Cardiac fibroblast (primary cell): ENCODE data around the gene B3GALT6.

ENCODE experiments used
- DNase-seq, 2 donors: peaks; one replicate each; pipeline versions ENCODE4 v3.0.0 to v3.0.0-alpha.2; 2010; ENCODE audit warnings: low read depth in 2 of 2
- H3K4me3 ChIP-seq, 2 donors: replicated peaks in 1 of 2; 1 replicate in 1 of 2; 2 replicates in 1 of 2; pipeline ENCODE4 v1.5.1; 2011; ENCODE audit warnings: low read depth in 2 of 2, low read length in 2 of 2, mild to moderate bottlenecking in 2 of 2, moderate library complexity in 1 of 2
- TF ChIP-seq, protein P1 (sequence below): IDR thresholded peaks from one replicate; pipeline ENCODE4 v1.5.1; 2011; ENCODE audit warnings: low read depth, mild to moderate bottlenecking, low read length, inconsistent platforms

The B3GALT6 gene

DNA sequence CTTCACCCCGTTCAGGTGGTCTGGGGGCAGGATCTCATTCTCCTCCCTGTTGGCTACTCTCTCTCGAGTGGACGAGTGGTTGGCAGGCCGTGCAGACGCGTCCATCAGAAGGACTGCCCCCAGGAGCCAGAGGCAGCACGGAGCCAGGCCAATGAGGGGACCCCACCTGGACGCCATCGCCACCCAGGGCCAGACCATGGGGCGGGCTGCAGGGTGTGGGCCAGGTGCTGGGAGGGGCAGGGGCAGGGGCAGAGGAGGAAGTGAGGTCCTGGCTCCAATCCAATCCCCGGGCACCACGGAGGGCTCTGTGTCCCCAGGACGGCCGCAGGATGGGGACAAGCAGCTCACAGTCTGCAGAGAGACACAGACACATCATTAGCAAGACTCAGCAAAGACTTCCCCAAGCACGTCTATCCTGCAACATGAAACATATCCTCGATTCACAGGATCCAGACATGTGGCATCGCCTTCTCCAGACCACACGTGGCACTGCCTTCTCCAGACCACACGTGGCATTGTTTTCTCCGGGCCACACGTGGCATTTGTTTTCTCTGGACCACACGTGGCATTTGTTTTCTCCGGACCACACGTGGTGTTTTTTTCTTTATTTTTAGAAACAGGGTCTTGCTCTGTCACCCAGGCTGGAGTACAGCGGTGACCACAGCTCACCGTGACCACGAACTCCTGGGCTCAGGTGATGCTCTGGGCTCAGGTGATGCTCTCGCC lies 3.3 kb upstream of the B3GALT6 start:
- DNase-seq = no peak
- TF ChIP-seq, protein P1, sequence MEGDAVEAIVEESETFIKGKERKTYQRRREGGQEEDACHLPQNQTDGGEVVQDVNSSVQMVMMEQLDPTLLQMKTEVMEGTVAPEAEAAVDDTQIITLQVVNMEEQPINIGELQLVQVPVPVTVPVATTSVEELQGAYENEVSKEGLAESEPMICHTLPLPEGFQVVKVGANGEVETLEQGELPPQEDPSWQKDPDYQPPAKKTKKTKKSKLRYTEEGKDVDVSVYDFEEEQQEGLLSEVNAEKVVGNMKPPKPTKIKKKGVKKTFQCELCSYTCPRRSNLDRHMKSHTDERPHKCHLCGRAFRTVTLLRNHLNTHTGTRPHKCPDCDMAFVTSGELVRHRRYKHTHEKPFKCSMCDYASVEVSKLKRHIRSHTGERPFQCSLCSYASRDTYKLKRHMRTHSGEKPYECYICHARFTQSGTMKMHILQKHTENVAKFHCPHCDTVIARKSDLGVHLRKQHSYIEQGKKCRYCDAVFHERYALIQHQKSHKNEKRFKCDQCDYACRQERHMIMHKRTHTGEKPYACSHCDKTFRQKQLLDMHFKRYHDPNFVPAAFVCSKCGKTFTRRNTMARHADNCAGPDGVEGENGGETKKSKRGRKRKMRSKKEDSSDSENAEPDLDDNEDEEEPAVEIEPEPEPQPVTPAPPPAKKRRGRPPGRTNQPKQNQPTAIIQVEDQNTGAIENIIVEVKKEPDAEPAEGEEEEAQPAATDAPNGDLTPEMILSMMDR = no peak
- no peak overlapping the region for H3K4me3 ChIP-seq

DNA sequence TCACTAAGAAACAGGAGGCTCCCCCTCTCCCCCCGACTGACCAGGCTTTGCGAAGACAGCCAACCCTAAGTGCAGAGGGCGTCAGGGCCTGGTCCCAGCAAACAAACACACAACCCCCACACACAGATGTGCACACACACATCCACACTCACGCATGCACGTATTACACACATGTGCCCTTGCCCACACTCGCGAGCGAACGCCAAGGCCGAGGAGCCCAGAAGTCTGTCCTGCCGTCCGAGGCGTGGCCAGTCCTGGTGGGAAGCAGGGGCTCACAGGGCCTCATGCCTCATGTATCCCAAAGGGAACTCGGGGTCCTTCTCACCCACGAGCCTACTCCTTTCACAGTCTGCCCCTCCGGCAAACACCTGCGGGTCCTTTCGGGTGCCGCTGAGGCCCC lies 2.3 kb upstream of the B3GALT6 start:
- H3K4me3 ChIP-seq = no peak overlapping the region
- TF ChIP-seq, protein P1 = no peak
- no peak for DNase-seq

DNA sequence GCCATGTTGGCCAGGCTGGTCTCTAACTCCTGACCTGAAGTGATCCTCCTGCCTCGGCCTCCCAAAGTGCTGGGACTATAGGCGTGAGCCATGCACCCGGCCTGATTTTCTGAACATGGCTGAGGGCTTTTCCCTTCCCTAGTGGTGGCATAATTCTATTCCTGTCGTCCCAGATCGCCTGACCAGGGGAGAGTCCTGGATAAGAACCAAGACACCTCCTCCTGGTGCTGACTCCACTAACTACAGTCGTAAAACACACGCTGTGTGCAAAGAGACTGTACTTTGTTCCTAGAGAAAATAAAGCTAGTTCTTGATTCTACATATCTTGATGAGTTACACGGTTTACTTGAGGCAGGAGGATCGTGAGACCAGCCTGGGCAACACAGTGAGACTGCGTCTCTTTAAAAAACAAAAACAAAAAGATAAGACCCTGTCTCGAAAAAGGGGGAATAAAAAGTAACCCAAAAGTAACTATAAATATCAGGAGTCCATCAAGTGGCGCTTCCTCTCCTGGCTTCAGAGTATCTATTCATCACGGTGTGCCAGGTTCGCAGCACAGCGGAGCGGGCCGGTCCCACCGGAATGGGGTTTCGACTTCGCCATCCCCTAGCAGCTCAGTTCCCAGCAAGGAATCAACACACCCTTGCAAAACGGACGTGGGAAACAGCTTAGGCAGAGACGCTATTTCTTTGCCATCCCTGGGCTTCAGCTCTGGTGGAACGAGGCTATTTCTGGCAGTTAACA lies 1.2 kb upstream of the B3GALT6 start:
- DNase-seq = peak; percentile 76 to 81
- peak overlapping the region; percentile 75 to 89 for H3K4me3 ChIP-seq
- TF ChIP-seq, protein P1 = peak; percentile 42

DNA sequence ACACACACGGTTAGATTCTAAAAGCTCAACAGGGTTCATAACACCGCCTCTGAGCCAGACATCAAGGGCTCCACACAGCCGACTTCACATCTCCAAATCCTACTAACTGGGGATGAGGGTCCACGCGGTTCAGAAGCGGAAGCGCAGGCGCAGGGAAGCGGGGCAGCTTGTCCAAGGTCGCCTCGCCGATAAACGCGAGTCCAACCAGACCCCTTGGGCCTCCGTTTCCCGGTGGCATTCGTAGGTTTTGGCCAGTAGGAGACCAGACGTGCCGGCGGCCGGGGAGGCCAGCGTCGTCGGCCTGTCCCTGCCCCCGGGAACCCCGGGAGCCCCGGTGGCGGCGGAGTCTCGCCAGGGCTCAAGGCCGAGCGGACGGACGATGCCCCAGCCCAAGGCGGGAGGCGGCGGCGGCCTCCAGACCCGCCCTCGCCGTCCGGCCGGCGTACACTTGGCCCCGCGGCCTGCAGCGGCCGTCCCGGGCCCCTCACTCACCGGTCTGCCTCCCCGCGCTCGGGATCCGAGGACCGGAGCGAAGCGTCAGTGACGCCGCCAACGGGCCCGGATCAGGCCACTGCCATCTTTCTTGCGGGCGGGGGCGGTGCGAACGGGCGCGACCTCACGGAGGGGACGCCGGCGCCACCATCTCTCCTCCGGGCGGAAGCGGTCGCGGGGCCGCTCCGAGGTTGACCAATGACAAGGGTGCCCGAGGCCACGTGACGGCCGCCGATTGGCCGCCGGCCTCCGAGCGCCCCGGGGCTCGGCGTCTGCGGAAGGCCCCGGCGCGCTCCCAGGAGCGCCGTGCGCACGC lies 433 bp upstream of the B3GALT6 start, which contains the start of gene SDF4:
TSS of gene SDF4 (minus strand) at position 602 of the 808 bp plus-strand sequence. CDS start 3,229 bp downstream, outside the sequence.
- H3K4me3 ChIP-seq = peak within 1 kb of the TSS; percentile 75 to 89
- peak; percentile 96 to 98 for DNase-seq
- TF ChIP-seq, protein P1 = no peak

DNA sequence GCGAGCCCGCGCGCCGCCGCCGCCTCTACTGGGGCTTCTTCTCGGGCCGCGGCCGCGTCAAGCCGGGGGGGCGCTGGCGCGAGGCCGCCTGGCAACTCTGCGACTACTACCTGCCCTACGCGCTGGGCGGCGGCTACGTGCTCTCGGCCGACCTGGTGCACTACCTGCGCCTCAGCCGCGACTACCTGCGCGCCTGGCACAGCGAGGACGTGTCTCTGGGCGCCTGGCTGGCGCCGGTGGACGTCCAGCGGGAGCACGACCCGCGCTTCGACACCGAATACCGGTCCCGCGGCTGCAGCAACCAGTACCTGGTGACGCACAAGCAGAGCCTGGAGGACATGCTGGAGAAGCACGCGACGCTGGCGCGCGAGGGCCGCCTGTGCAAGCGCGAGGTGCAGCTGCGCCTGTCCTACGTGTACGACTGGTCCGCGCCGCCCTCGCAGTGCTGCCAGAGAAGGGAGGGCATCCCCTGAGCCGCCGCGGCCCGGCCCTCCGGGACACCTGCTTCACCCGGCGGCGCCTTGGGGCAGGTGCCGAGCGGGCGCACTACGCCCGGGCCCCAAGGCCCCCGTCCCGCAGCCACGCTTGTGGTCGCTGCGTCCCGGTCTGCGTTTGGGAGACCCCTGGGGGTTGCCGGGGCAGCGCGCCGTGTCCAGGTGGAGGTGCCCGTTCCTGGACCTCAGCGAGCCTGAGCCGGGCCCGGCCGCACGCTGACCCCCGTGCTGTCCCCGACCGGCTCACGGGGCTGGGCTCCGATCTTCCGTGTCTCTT lies 944 bp downstream of the B3GALT6 start:
- DNase-seq = no peak
- peak overlapping the region in 1 of 2 donors; percentile 41 for H3K4me3 ChIP-seq

DNA sequence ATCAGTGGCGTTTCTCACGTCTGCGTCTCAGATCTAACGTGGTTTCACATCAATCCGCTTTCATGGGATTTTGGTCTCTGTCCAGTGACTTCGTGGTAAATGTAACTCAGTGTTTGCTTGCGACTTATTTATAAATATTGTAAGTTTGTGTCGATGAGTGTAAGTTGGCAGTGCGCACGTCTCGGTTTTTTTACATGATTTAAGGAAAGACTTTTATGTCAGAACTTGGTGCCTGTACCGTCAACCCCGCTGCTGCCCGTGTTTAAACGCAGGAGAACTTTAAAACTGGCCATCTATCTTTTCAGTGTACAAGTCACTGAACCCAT lies 1.5 kb downstream of the B3GALT6 start:
- TF ChIP-seq, protein P1 = no peak
- H3K4me3 ChIP-seq = no peak overlapping the region
- no peak for DNase-seq

More for the DNA sequence above, 944 bp downstream of the B3GALT6 start:
- TF ChIP-seq, protein P1 = no peak
